Body of pancreas (tissue), 4 donors: ENCODE measurements around the gene KIF11. TPM values are rescaled to one million over a fixed set of nuclear protein-coding genes. Genes with fewer than 3 reads are reported as not detected.

ENCODE experiments used
- ATAC-seq: fragments of 150-250 bp; one replicate; pipeline ENCODE4 v1.9.1; 2016
- DNase-seq, 4 donors: peaks; one replicate each; pipeline ENCODE4 v3.0.0-alpha.2; 2019
- H3K27ac ChIP-seq, 4 donors: fragments of 200-600 bp; sonication (generic); 1 replicate in 3 of 4; 2 replicates in 1 of 4; pipeline versions ENCODE4 v1.5.1 to v1.6.1; 2016 to 2019; ENCODE audit warnings: mild to moderate bottlenecking in 1 of 4, mixed read lengths in 1 of 4, moderate library complexity in 1 of 4
- H3K27me3 ChIP-seq, 2 donors: fragments of 200-600 bp; sonication (generic); one replicate each; pipeline ENCODE4 v1.6.0; 2016; ENCODE audit warnings: mild to moderate bottlenecking in 1 of 2
- H3K36me3 ChIP-seq, 2 donors: fragments of 200-600 bp; sonication (generic); replicated peaks in 1 of 2; 2 replicates each; pipeline ENCODE4 v1.5.1; 2016; ENCODE audit warnings: low read depth in 2 of 2; ENCODE audit not compliant: insufficient read depth in 1 of 2
- H3K4me1 ChIP-seq: fragments of 200-600 bp; sonication (generic); one replicate; pipeline ENCODE4 v1.6.0; 2016
- H3K4me3 ChIP-seq, 2 donors: fragments of 200-600 bp; sonication (generic); 1 replicate in 1 of 2; 2 replicates in 1 of 2; pipeline ENCODE4 v1.5.1; 2016 to 2019
- H3K9me3 ChIP-seq, 3 donors: fragments of 200-600 bp; sonication (generic); 1 replicate in 2 of 3; 2 replicates in 1 of 3; pipeline ENCODE4 v1.5.1; 2016
- POLR2A ChIP-seq, 3 donors: fragments of 450-650 bp; IDR thresholded peaks; one replicate each; pipeline ENCODE4 v1.6.1; 2016; ENCODE audit warnings: antibody characterized with exemption in 3 of 3, mild to moderate bottlenecking in 2 of 3
- WGBS, 2 donors: methylation state at CpG; one replicate each; pipeline ENCODE4 v1.1.5; 2017; 5-methylcytosine and 5-hydroxymethylcytosine counted together
- intact Hi-C: fragments of 100-400 bp; cut with DNase I; formaldehyde crosslinking; loops from one replicate; pipeline ENCODE4 v1.15.1; 2023
- total RNA-seq, 2 donors: library from RNA; depleted of rRNA; stranded (reverse); fragments of >200 nt; gene quantifications; one replicate each; pipeline ENCODE4 v1.1.0, GENCODE V29; 2016
- TF ChIP-seq, protein P1 (sequence below), 7 experiments: fragments of 450-650 bp in 4 of 7; fragments of 200-600 bp in 3 of 7; sonication (generic) in 3 of 7; IDR thresholded peaks; one replicate each; pipeline ENCODE4 v1.5.1; 2016 to 2019; ENCODE audit warnings: antibody characterized with exemption in 7 of 7

KIF11 gene
- under 1 TPM; 0.26 to 0.66 TPM for total RNA-seq

DNA sequence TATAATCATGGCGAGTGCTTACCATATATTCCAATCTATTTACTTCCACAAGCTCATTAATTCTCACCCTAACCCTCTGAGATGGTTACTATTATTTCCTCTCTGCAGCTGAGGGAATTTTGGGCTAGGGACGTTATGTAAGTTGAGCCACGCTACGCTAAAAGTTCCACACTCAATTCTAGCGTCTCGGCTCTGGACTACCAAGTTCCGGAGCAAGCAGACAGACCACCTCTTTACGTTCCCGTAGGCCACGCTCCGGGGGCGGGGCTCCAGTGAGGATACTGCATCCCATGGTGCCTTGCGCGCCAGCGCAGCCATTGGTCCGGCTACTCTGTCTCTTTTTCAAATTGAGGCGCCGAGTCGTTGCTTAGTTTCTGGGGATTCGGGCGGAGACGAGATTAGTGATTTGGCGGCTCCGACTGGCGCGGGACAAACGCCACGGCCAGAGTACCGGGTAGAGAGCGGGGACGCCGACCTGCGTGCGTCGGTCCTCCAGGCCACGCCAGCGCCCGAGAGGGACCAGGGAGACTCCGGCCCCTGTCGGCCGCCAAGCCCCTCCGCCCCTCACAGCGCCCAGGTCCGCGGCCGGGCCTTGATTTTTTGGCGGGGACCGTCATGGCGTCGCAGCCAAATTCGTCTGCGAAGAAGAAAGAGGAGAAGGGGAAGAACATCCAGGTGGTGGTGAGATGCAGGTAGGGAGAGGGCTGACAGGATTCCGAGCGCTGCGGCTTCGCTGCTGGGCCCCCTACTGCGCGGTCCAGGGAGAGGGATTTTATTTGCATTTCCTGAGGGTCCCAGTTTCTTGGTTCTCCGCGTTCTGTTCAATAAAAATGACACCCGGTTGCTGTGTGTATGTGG lies at the start of gene KIF11:
Gene KIF11, plus strand, starts transcription at position 370 of the 858 bp plus-strand sequence. Its CDS starts 246 bp downstream, at position 616.
- Histone ChIP-seq H3K4me1 (peaks cover 22% of the 10 kb centered on the region), H3K27me3 (no peaks in the 10 kb centered on the region), H3K4me3 (peak within 1 kb of the TSS; percentile 11 to 94), H3K9me3 (no peaks in the 10 kb centered on the region), H3K27ac (peak within 1 kb of the TSS; percentile 66 to 95 (median 82)), H3K36me3 (no peaks in the 10 kb centered on the region)
- ATAC-seq (peak; percentile 90), DNase-seq (peak; percentile 95 to 98 (median 98))
- intact Hi-C loops: no loop called here
- peak; percentile 69 to 96 (median 95) for TF ChIP-seq POLR2A (IDR thresholded peaks at IDR 0.05)
- TF ChIP-seq, protein P1, sequence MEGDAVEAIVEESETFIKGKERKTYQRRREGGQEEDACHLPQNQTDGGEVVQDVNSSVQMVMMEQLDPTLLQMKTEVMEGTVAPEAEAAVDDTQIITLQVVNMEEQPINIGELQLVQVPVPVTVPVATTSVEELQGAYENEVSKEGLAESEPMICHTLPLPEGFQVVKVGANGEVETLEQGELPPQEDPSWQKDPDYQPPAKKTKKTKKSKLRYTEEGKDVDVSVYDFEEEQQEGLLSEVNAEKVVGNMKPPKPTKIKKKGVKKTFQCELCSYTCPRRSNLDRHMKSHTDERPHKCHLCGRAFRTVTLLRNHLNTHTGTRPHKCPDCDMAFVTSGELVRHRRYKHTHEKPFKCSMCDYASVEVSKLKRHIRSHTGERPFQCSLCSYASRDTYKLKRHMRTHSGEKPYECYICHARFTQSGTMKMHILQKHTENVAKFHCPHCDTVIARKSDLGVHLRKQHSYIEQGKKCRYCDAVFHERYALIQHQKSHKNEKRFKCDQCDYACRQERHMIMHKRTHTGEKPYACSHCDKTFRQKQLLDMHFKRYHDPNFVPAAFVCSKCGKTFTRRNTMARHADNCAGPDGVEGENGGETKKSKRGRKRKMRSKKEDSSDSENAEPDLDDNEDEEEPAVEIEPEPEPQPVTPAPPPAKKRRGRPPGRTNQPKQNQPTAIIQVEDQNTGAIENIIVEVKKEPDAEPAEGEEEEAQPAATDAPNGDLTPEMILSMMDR (IDR thresholded peaks at IDR 0.05): no peak
- 0% methylated on average over 25 to 61 of the region's 61 CpGs for WGBS, 2 donors

DNA sequence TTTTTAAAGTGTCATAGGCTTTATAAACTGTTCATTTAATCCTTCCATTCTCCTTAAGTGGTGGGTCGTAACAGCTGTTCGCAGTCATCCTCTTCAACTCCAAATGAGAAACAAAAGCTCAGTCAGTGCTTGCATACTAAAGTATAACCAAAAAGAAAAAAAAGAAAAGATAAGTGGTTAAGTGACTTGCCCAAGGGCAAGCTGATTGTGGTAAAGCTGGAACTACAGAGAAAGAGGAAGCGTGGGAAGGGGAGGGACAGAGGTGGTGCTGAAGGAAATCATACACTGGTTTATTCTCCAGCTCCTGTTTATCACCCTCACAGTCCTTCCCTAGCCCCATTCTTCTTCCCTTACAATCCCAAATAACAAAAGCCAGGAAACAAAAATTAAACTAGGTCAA lies 48.6 kb upstream of the KIF11 start:
- no peaks in the 10 kb centered on the region for H3K4me1 ChIP-seq
- H3K27me3 ChIP-seq: no peaks in the 10 kb centered on the region
- no peak overlapping the region for H3K4me3 ChIP-seq
- DNase-seq (no peak), ATAC-seq (no peak)
- TF ChIP-seq, protein P1 (IDR thresholded peaks at IDR 0.05): no peak
- TF ChIP-seq POLR2A (IDR thresholded peaks at IDR 0.05): no peak
- no peak overlapping the region for H3K27ac ChIP-seq
- H3K9me3 ChIP-seq: no peaks in the 10 kb centered on the region
- 37 to 54% methylated on average over 3 of the region's 3 CpGs for WGBS, 2 donors
- H3K36me3 ChIP-seq: no peaks in the 10 kb centered on the region
- intact Hi-C loops: no loop called here

DNA sequence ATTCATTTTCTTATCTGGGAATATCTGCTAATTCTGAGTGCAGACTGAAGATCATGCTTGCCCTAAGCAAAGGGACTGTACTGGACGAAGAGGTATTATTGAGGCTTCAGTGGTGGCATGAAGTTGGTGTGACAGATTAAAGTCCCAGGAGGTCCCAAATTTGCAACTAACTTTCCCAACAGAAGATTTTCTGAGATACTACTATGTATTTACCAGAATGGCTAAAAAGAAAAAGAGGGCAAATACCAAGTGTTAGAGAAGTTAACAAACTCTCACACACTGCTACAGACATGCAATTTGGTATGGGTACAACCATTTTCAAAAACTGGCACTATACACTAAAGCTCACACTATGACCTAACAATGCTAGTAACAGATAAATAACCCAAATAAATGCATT lies 47.4 kb upstream of the KIF11 start:
- 83 to 100% methylated on average over 1 of the region's 1 CpG for WGBS, 2 donors

DNA sequence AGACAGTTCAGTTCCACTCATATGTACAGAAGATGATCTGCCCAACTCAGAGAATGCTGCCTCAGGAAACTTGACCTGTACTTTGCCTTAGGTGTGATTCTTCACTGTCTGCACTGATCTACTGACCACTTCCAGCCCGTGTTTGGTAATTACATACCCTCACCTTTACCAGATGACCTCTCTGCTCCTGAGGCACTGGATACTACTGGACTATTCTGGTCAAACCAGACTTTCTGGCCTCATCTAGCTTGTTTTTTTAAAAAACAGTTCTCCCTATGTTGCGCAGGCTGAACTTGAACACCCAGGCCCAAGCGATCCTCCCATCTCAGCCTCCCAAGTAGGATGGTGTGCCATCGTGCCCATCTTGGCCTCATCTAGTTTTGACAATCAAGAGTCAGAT lies 45.3 kb upstream of the KIF11 start:
- Histone ChIP-seq H3K4me1 (no peaks in the 10 kb centered on the region), H3K27ac (no peak overlapping the region), H3K4me3 (no peak overlapping the region), H3K9me3 (no peaks in the 10 kb centered on the region), H3K36me3 (no peaks in the 10 kb centered on the region), H3K27me3 (no peaks in the 10 kb centered on the region)
- no peak for DNase-seq
- TF ChIP-seq, protein P1 (IDR thresholded peaks at IDR 0.05): no peak
- no peak for TF ChIP-seq POLR2A (IDR thresholded peaks at IDR 0.05)
- ATAC-seq: no peak
- intact Hi-C loops: no loop called here
- 88 to 94% methylated on average over 3 to 4 of the region's 4 CpGs for WGBS, 2 donors

More for the DNA sequence above, 47.4 kb upstream of the KIF11 start:
- Histone ChIP-seq H3K9me3 (no peaks in the 10 kb centered on the region), H3K4me3 (no peak overlapping the region), H3K36me3 (no peaks in the 10 kb centered on the region), H3K4me1 (no peaks in the 10 kb centered on the region), H3K27me3 (no peaks in the 10 kb centered on the region), H3K27ac (no peak overlapping the region)
- DNase-seq (no peak), ATAC-seq (no peak)
- TF ChIP-seq, protein P1 (IDR thresholded peaks at IDR 0.05): no peak
- TF ChIP-seq POLR2A (IDR thresholded peaks at IDR 0.05): no peak
- intact Hi-C loops: no loop called here
